Measurements from ENCODE around the gene TMEM156. TPM values are rescaled to one million over a fixed set of nuclear protein-coding genes. Genes with fewer than 3 reads are reported as not detected.

TMEM156 gene
- total and polyA plus RNA-seq, 8 donors, result 0.37 to 1.8 (median 0.80) TPM; not detected in 4

- Histone ChIP-seq H3K4me1 (peaks cover 0 to 29% (median 17%) of the 10 kb centered on the region in 4 donors), H3K4me3 (no peak overlapping the region), H3K27me3 (no peaks in the 10 kb centered on the region), H3K9me3 (no peaks in the 10 kb centered on the region), H3K27ac (no peak overlapping the region), H3K36me3 (no peaks in the 10 kb centered on the region)
- TF ChIP-seq EP300 (IDR thresholded peaks at IDR 0.05) (no peak), POLR2A (IDR thresholded peaks at IDR 0.05) (no peak), POLR2AphosphoS5 (IDR thresholded peaks at IDR 0.05) (no peak), CTCF (IDR thresholded peaks at IDR 0.05) (no peak)
- 85 to 90% (median 89%) methylated on average over 1 of the region's 1 CpG for WGBS, 5 donors
- intact Hi-C loops (cut with DNase I; ENCODE audit: low total_unique reads), result no loop called here
- DNase-seq, result no peak
Observed at GRCh38 chr4:39051492-39051891, 19.3 kb upstream of the TMEM156 start.

GRCh38 chr4:39050590-39050989 is 18.4 kb upstream of the TMEM156 start:
- H3K4me1 ChIP-seq, result peaks cover 0 to 38% (median 25%) of the 10 kb centered on the region in 4 donors
- H3K4me3 ChIP-seq, result no peak overlapping the region
- DNase-seq, result no peak
- no peaks in the 10 kb centered on the region for H3K27me3 ChIP-seq
- intact Hi-C loops (cut with DNase I; ENCODE audit: low total_unique reads), result no loop called here
- no peaks in the 10 kb centered on the region for H3K9me3 ChIP-seq
- 82 to 94% (median 86%) methylated on average over 2 of the region's 2 CpGs for WGBS, 5 donors
- H3K36me3 ChIP-seq, result no peaks in the 10 kb centered on the region
- TF ChIP-seq POLR2A (IDR thresholded peaks at IDR 0.05), result no peak
- no peak for TF ChIP-seq POLR2AphosphoS5 (IDR thresholded peaks at IDR 0.05)
- no peak for TF ChIP-seq CTCF (IDR thresholded peaks at IDR 0.05)
- no peak for TF ChIP-seq EP300 (IDR thresholded peaks at IDR 0.05)
- H3K27ac ChIP-seq, result no peak overlapping the region

- TF ChIP-seq CTCF (IDR thresholded peaks at IDR 0.05) (no peak), POLR2AphosphoS5 (IDR thresholded peaks at IDR 0.05) (no peak), EP300 (IDR thresholded peaks at IDR 0.05) (no peak), POLR2A (IDR thresholded peaks at IDR 0.05) (no peak)
- H3K27ac ChIP-seq, result no peak overlapping the region
- H3K9me3 ChIP-seq, result no peaks in the 10 kb centered on the region
- no peak for DNase-seq
- no peak overlapping the region for H3K4me3 ChIP-seq
- intact Hi-C loops (cut with DNase I; ENCODE audit: low total_unique reads), result no loop called here
- peaks cover 0 to 51% (median 30%) of the 10 kb centered on the region in 4 donors for H3K4me1 ChIP-seq
- H3K27me3 ChIP-seq, result no peaks in the 10 kb centered on the region
- WGBS, 5 donors, result 70 to 85% (median 78%) methylated on average over 1 of the region's 1 CpG
- no peaks in the 10 kb centered on the region for H3K36me3 ChIP-seq
Observed at GRCh38 chr4:39048311-39048710, 16.1 kb upstream of the TMEM156 start.

- intact Hi-C loops (cut with DNase I; ENCODE audit: low total_unique reads), result no loop called here
- TF ChIP-seq POLR2A (IDR thresholded peaks at IDR 0.05) (no peak), EP300 (IDR thresholded peaks at IDR 0.05) (no peak), POLR2AphosphoS5 (IDR thresholded peaks at IDR 0.05) (no peak), CTCF (IDR thresholded peaks at IDR 0.05) (no peak)
- Histone ChIP-seq H3K4me3 (no peak overlapping the region), H3K4me1 (peaks cover 0 to 57% (median 33%) of the 10 kb centered on the region in 4 donors), H3K9me3 (no peaks in the 10 kb centered on the region), H3K36me3 (no peaks in the 10 kb centered on the region), H3K27ac (no peak overlapping the region), H3K27me3 (no peaks in the 10 kb centered on the region)
- WGBS, 5 donors, result 44 to 64% (median 54%) methylated on average over 2 of the region's 2 CpGs
- no peak for DNase-seq
Observed at GRCh38 chr4:39047681-39048080, 15.5 kb upstream of the TMEM156 start.
